Prostate gland (tissue), 2 donors: ENCODE data around the gene UBAP2L. TPM values are rescaled to one million over a fixed set of nuclear protein-coding genes. Genes with fewer than 3 reads are reported as not detected.
A peak's percentile ranks its signal among the peaks of the same experiment; 100 is the strongest.
"Not testable (repeated sequence)": the region's sequence is repeated elsewhere in the genome, so short reads cannot be mapped to it uniquely, and the experiment has no call there.

Experiments
- DNase-seq: peaks from one replicate; pipeline ENCODE4 v3.0.0-alpha.2; 2019; ENCODE audit warnings: low spot score
- H3K27ac ChIP-seq, 2 donors: fragments of 200-600 bp; sonication (generic); 2 replicates each; pipeline ENCODE4 v1.5.1; 2017 to 2019
- H3K27me3 ChIP-seq: fragments of 200-600 bp; sonication (generic); replicated peaks from 2 replicates; pipeline ENCODE4 v1.5.1; 2019; ENCODE audit not compliant: insufficient read depth
- H3K36me3 ChIP-seq, 2 donors: fragments of 200-600 bp; sonication (generic); 1 replicate in 1 of 2; 2 replicates in 1 of 2; pipeline versions ENCODE4 v1.5.1 to v1.8.1; 2017 to 2019
- H3K4me1 ChIP-seq: fragments of 200-600 bp; sonication (generic); replicated peaks from 2 replicates; pipeline ENCODE4 v1.5.1; 2019
- H3K4me3 ChIP-seq, 2 donors: fragments of 200-600 bp; sonication (generic); 2 replicates each; pipeline ENCODE4 v1.5.1; 2017 to 2019
- H3K9me3 ChIP-seq: fragments of 200-600 bp; sonication (generic); 2 replicates; pipeline ENCODE4 v1.5.1; 2017
- CTCF ChIP-seq, 4 experiments: fragments of 200-600 bp in 2 of 4; fragments of 450-650 bp in 2 of 4; sonication (generic) in 2 of 4; IDR thresholded peaks; 1 replicate in 3 of 4; 2 replicates in 1 of 4; pipeline ENCODE4 v1.5.1; 2016 to 2019; ENCODE audit warnings: antibody characterized with exemption in 4 of 4, mild to moderate bottlenecking in 2 of 4, moderate library complexity in 2 of 4
- POLR2A ChIP-seq: fragments of 450-650 bp; IDR thresholded peaks from one replicate; pipeline ENCODE4 v1.6.1; 2016; ENCODE audit warnings: antibody characterized with exemption, mild to moderate bottlenecking
- POLR2AphosphoS5 ChIP-seq: sonication (generic); formaldehyde crosslinking; IDR thresholded peaks from one replicate; pipeline ENCODE4 v1.6.1; 2017; ENCODE audit warnings: antibody characterized with exemption
- WGBS: methylation state at CpG from one replicate; pipeline ENCODE4 v1.1.5; 2018; 5-methylcytosine and 5-hydroxymethylcytosine counted together
- intact Hi-C: fragments of 100-400 bp; cut with DNase I; formaldehyde crosslinking; loops from one replicate; pipeline ENCODE4 v1.14.2; 2022
- microRNA counts, 2 donors: library from miRNA; unstranded; fragments of <30 nt; microRNA quantifications; one replicate each; lab custom pipeline; 2016 to 2017
- microRNA-seq: library from miRNA; unstranded; fragments of <30 nt; microRNA quantifications from one replicate; pipeline ENCODE4, GENCODE V29; 2016
- small RNA-seq, 2 donors: library from RNA; depleted of rRNA; stranded (forward); fragments of <200 nt; gene quantifications; one replicate each; pipeline ENCODE3, GENCODE V24; 2016
- total RNA-seq, 2 donors: library from RNA; depleted of rRNA; stranded (reverse); fragments of >200 nt; gene quantifications; one replicate each; pipeline ENCODE4 v1.1.0, GENCODE V29; 2016

The UBAP2L gene
- total RNA-seq, 2 donors from 2014 or later, result 51.1 to 121 TPM

DNA sequence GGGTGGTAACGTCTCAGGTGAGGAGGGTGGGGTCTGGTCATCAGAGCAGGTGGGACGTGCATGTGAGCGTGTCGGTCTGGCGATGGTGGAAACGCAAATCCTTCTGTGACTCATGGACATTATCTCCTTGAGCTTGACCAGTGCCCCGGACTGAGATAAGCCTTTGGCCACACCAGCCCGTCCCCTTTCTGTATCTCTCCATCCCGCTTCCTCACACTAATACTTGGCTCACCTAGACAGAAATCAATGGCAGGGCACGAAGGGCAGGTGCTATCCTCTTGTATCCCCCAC is 92.3 kb downstream of the UBAP2L start:
- 82% methylated on average over 10 of the region's 10 CpGs for WGBS
- Histone ChIP-seq H3K9me3 (no peaks in the 10 kb centered on the region), H3K4me1 (no peaks in the 10 kb centered on the region), H3K27me3 (no peaks in the 10 kb centered on the region), H3K27ac (no peak overlapping the region), H3K36me3 (no peaks in the 10 kb centered on the region), H3K4me3 (no peak overlapping the region)
- intact Hi-C loops, result no loop called here
- no peak for DNase-seq
- no peak for TF ChIP-seq POLR2A

GRCh38 chr1:154314226-154314625 is 93.5 kb downstream of the UBAP2L start:
- H3K9me3 ChIP-seq, result not testable (repeated sequence)

DNA sequence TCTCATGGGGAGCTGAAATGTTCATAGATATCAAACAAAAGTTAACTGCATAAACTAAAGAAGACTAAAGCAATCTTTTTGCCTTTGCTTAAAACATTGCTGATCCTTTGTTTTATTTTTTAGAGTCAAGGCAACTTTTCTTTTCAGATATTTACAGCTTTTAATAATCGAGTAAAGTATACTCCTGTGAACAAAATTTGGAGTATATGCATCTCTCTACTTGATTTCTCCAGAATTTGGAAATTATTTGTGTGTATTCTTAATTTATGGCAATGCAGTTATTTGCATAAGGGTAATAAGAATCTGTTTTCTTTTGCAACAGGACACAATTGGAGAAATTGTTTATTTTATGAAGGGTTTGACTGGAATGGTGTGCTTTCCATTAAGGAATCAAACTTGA is 95.9 kb downstream of the UBAP2L start:
- no peaks in the 10 kb centered on the region for H3K27me3 ChIP-seq
- WGBS, result 90% methylated on average over 1 of the region's 1 CpG
- no peak overlapping the region for H3K27ac ChIP-seq
- DNase-seq, result no peak
- H3K4me3 ChIP-seq, result no peak overlapping the region
- TF ChIP-seq CTCF (IDR thresholded peaks at IDR 0.05) (no peak), POLR2AphosphoS5 (no peak), POLR2A (no peak)
- no peaks in the 10 kb centered on the region for H3K4me1 ChIP-seq
- no peaks in the 10 kb centered on the region for H3K9me3 ChIP-seq
- intact Hi-C loops, result no loop called here
- H3K36me3 ChIP-seq, result no peaks in the 10 kb centered on the region

More at GRCh38 chr1:154314226-154314625, 93.5 kb downstream of the UBAP2L start:
- H3K4me3 ChIP-seq, H3K27me3 ChIP-seq, H3K36me3 ChIP-seq, DNase-seq, H3K27ac ChIP-seq, H3K4me1 ChIP-seq, intact Hi-C loops: not testable (repeated sequence)
- WGBS, result 60% methylated on average over 3 of the region's 3 CpGs

DNA sequence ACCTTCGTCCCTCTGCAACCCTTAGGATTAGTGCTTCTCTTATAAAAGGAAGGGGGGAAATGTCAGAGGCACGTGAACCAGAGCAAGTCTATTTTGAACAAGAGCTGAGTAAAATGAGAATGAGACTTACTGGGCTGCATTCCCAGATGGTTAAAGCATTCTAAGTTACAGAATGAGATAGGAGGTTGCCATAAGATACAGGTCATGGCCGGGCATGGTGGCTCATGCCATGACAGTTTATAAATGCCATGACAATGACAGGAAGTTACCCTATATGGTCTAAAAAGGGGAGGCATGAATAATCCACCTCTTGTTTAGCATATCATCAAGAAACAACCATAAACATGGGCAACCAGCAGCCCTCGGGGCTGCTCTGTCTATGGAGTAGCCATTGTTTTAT is 97.6 kb downstream of the UBAP2L start:
- WGBS, result 51% methylated on average over 4 of the region's 4 CpGs
- no peak for TF ChIP-seq CTCF (IDR thresholded peaks at IDR 0.05)
- TF ChIP-seq POLR2A, result no peak
- TF ChIP-seq POLR2AphosphoS5, result no peak
- H3K27ac ChIP-seq, result no peak overlapping the region
- no peak for DNase-seq
- intact Hi-C loops, result no loop called here
- H3K4me3 ChIP-seq, result no peak overlapping the region
- H3K36me3 ChIP-seq, result no peaks in the 10 kb centered on the region
- H3K9me3 ChIP-seq, result no peaks in the 10 kb centered on the region
- no peaks in the 10 kb centered on the region for H3K27me3 ChIP-seq
- no peaks in the 10 kb centered on the region for H3K4me1 ChIP-seq

MicroRNAs within 50 kb of the gene (microRNA counts, 767-probe panel; counts per million panel counts)
- microRNA hsa-miR-190b (lab: Ali Mortazavi, UCI), result 0 to 431 counts per million in 2 donors

Small RNA genes within 50 kb of the gene (microRNA-seq; reads per million reads assigned to microRNA genes)
- 39.3 reads per million, percentile 65 among the genes with 10 or more reads in this experiment for gene MIR190B

Small RNA genes within 50 kb of the gene (small RNA-seq; reads per million reads assigned to genes)
- 3.3 to 8.9 reads per million in 2 donors for gene MIR190B
- 0 reads per million in 2 donors for gene RF00273
- 0 reads per million in 2 donors for gene RNU6-121P
- 0 reads per million in 2 donors for gene RNU6-239P
- gene SNORA58B, result 0 reads per million in 2 donors

Other genes starting within 250 kb of the UBAP2L start
- 100 to 1,000 TPM; 234 to 404 TPM for gene JTB, start 243.3 kb upstream of the UBAP2L start, total RNA-seq
- gene RAB13, start 234.6 kb upstream of the UBAP2L start, total RNA-seq, result 10 to 100 TPM; 49.1 to 49.3 TPM
- 1,000 to 10,000 TPM; 1,937 to 3,992 TPM for gene RPS27, start 230.2 kb upstream of the UBAP2L start, total RNA-seq
- 1 to 10 TPM in 1 of 2 donors, under 1 TPM in 1; 0.05 to 5.7 TPM for gene NUP210L, start 65.9 kb upstream of the UBAP2L start, total RNA-seq
- 100 to 1,000 TPM; 147 to 277 TPM for gene TPM3, start 28.9 kb upstream of the UBAP2L start, total RNA-seq
- not detected for gene CFAP141, start 14.6 kb upstream of the UBAP2L start, total RNA-seq
- 10 to 100 TPM; 95.2 to 96.6 TPM for gene HAX1, start 51.7 kb downstream of the UBAP2L start, total RNA-seq
- under 1 TPM; 0.27 to 0.85 TPM for gene AQP10, start 100.1 kb downstream of the UBAP2L start, total RNA-seq
- gene ATP8B2, start 104.6 kb downstream of the UBAP2L start, total RNA-seq, result 100 to 1,000 TPM in 1 of 2 donors, 10 to 100 TPM in 1; 88.9 to 171 TPM
- gene IL6R, start 184.4 kb downstream of the UBAP2L start, total RNA-seq, result 10 to 100 TPM; 70.1 to 80.7 TPM